ENCODE results near the gene FOXL3. TPM values are rescaled to one million over a fixed set of nuclear protein-coding genes. Genes with fewer than 3 reads are reported as not detected.

The FOXL3 gene
- total and polyA plus RNA-seq, 2 experiments from 2014 or later = not detected

GRCh38 chr7:272631-273030, 17.3 kb upstream of the FOXL3 start:
- H3K4me3 ChIP-seq = no peak overlapping the region
- Mint-ChIP-seq H3K27me3 (ENCODE audit: insufficient read depth, low read depth, poor library complexity) (peaks cover 14% of the 10 kb centered on the region), H3K27ac (no peak overlapping the region), H3K4me3 (no peak overlapping the region), H3K4me1 (no peaks in the 10 kb centered on the region; the same call in 2 of the 3 replicates), H3K36me3 (ENCODE audit: low read depth) (peaks cover 52% of the 10 kb centered on the region), H3K9me3 (peaks cover 92% of the 10 kb centered on the region)
- H3K4me2 ChIP-seq = no peak overlapping the region
- H3K4me1 ChIP-seq (ENCODE audit: insufficient read depth) = no peaks in the 10 kb centered on the region
- H3F3A ChIP-seq (replicated peaks; ENCODE audit: low read depth) = no peaks in the 10 kb centered on the region
- DNase-seq (ENCODE audit: low spot score) = no peak
- no peaks in the 10 kb centered on the region for H3K27me3 ChIP-seq (ENCODE audit: insufficient read depth)
- no peaks in the 10 kb centered on the region for H4K20me1 ChIP-seq (replicated peaks; ENCODE audit: insufficient read depth)
- H3K36me3 ChIP-seq (ENCODE audit: insufficient read depth) = peaks cover 4% of the 10 kb centered on the region; the same call in 1 of the 2 replicates
- H3K79me2 ChIP-seq (replicated peaks; ENCODE audit: insufficient read depth) = no peaks in the 10 kb centered on the region
- no peak overlapping the region for H3K27ac ChIP-seq (ENCODE audit: low read depth)
- TF ChIP-seq CREB1 (CRISPR knock-in tag; IDR thresholded peaks at IDR 0.05; ENCODE audit: low read depth) (no peak), ZNF462 (CRISPR knock-in tag; IDR thresholded peaks at IDR 0.05) (no peak), EZH2phosphoT487 (IDR thresholded peaks at IDR 0.05; ENCODE audit: unreplicated experiment) (no peak), ETS1 (IDR thresholded peaks at IDR 0.05) (no peak), ZNF331 (CRISPR knock-in tag; IDR thresholded peaks at IDR 0.05; ENCODE audit: low read depth) (no peak), CTCF (conservative IDR thresholded peaks at IDR 0.05; ENCODE audit: low read depth in 2 of 2) (no peak), POLR2AphosphoS5 (IDR thresholded peaks at IDR 0.05; ENCODE audit: low read depth) (no peak), EZH2 (IDR thresholded peaks at IDR 0.05; ENCODE audit: low read depth, unreplicated experiment) (no peak), JUNB (IDR thresholded peaks at IDR 0.05; ENCODE audit: unreplicated experiment) (no peak), NANOG (IDR thresholded peaks at IDR 0.05; ENCODE audit: borderline replicate concordance) (no peak), STAT1 (IDR thresholded peaks at IDR 0.05; ENCODE audit: unreplicated experiment) (no peak), REST (IDR thresholded peaks at IDR 0.05; ENCODE audit: unreplicated experiment) (no peak), ZNF114 (CRISPR knock-in tag; IDR thresholded peaks at IDR 0.05) (no peak)
- no peaks in the 10 kb centered on the region for H3K9me2 ChIP-seq (ENCODE audit: insufficient read depth)
- H2AFZ ChIP-seq = no peak overlapping the region
- ATAC-seq = no peak

Data from GM23338 (cell line).